Peyer's patch (tissue), 4 donors: ENCODE measurements around the gene OR4D6. TPM values are rescaled to one million over a fixed set of nuclear protein-coding genes. Genes with fewer than 3 reads are reported as not detected.
"Not testable (repeated sequence)": the region's sequence is repeated elsewhere in the genome, so short reads cannot be mapped to it uniquely, and the experiment has no call there.

ENCODE experiments used
- DNase-seq, 3 donors: peaks; one replicate each; pipeline ENCODE4 v3.0.0-alpha.2; 2017 to 2019
- H3K27ac ChIP-seq, 4 donors: fragments of 200-600 bp; sonication (generic); one replicate each; pipeline ENCODE4 v1.5.1; 2016 to 2019
- H3K27me3 ChIP-seq, 2 donors: fragments of 200-600 bp; sonication (generic); one replicate each; pipeline ENCODE4 v1.5.1; 2019
- H3K36me3 ChIP-seq, 3 donors: fragments of 200-600 bp; sonication (generic); one replicate each; pipeline ENCODE4 v1.5.1; 2016 to 2019
- H3K4me1 ChIP-seq, 4 donors: fragments of 200-600 bp; sonication (generic); one replicate each; pipeline ENCODE4 v1.5.1; 2016 to 2019
- H3K4me3 ChIP-seq, 4 donors: fragments of 200-600 bp; sonication (generic); 1 replicate in 3 of 4; 2 replicates in 1 of 4; pipeline ENCODE4 v1.5.1; 2016 to 2019; ENCODE audit warnings: mild to moderate bottlenecking in 1 of 4
- H3K9me3 ChIP-seq, 4 donors: fragments of 200-600 bp; sonication (generic); one replicate each; pipeline ENCODE4 v1.5.1; 2016 to 2019; ENCODE audit warnings: mild to moderate bottlenecking in 1 of 4
- CTCF ChIP-seq, 6 experiments: fragments of 450-650 bp in 4 of 6; fragments of 200-600 bp in 2 of 6; sonication (generic) in 1 of 6; IDR thresholded peaks; one replicate each; pipeline ENCODE4 v1.5.1; 2017 to 2019; ENCODE audit warnings: antibody characterized with exemption in 6 of 6, mild to moderate bottlenecking in 3 of 6, moderate library complexity in 1 of 6
- POLR2A ChIP-seq, 2 donors: fragments of 450-650 bp; IDR thresholded peaks; one replicate each; pipeline ENCODE4 v1.5.1; 2017; ENCODE audit warnings: antibody characterized with exemption in 2 of 2, mild to moderate bottlenecking in 2 of 2, moderate library complexity in 2 of 2
- total RNA-seq, 4 donors: library from RNA; depleted of rRNA; stranded (reverse); fragments of >200 nt; gene quantifications; one replicate each; pipeline ENCODE4 v1.1.0, GENCODE V29; 2016

Gene OR4D6
- total RNA-seq, 4 donors from 2014 or later, result not detected

- H3K27ac ChIP-seq, result no peak within 1 kb of the TSS
- no peaks in the 10 kb centered on the region for H3K4me1 ChIP-seq
- no peaks in the 10 kb centered on the region for H3K36me3 ChIP-seq
- no peak for DNase-seq
- TF ChIP-seq POLR2A (IDR thresholded peaks at IDR 0.05), result no peak
- TF ChIP-seq CTCF (IDR thresholded peaks at IDR 0.05), result no peak
- H3K9me3 ChIP-seq, result no peaks in the 10 kb centered on the region
- no peak within 1 kb of the TSS for H3K4me3 ChIP-seq
- no peaks in the 10 kb centered on the region for H3K27me3 ChIP-seq
These were observed 20.6 kb upstream of the OR4D6 start, which contains the start of gene OR5A1 for GRCh38 chr11:59436169-59436568. OR5A1 (plus strand) TSS chr11:59436469; CDS start chr11:59443169, 6,700 bp downstream.

- no peak overlapping the region for H3K27ac ChIP-seq
- H3K27me3 ChIP-seq, result no peaks in the 10 kb centered on the region
- no peak overlapping the region for H3K4me3 ChIP-seq
- no peaks in the 10 kb centered on the region for H3K36me3 ChIP-seq
- H3K9me3 ChIP-seq, result no peaks in the 10 kb centered on the region
- TF ChIP-seq POLR2A (IDR thresholded peaks at IDR 0.05) (no peak), CTCF (IDR thresholded peaks at IDR 0.05) (no peak)
- no peaks in the 10 kb centered on the region for H3K4me1 ChIP-seq
- DNase-seq, result no peak
These were observed 19.0 kb upstream of the OR4D6 start for GRCh38 chr11:59437770-59438169.

- DNase-seq, H3K27ac ChIP-seq: not testable (repeated sequence)
These were observed 11.1 kb upstream of the OR4D6 start for GRCh38 chr11:59445624-59446023.

GRCh38 chr11:59448484-59448883 lies 8.3 kb upstream of the OR4D6 start:
- no peaks in the 10 kb centered on the region for H3K36me3 ChIP-seq
- no peak for DNase-seq
- H3K9me3 ChIP-seq, result peaks cover 0 to 3% (median 0%) of the 10 kb centered on the region in 4 donors
- H3K27me3 ChIP-seq, result no peaks in the 10 kb centered on the region
- H3K4me1 ChIP-seq, result no peaks in the 10 kb centered on the region
- no peak overlapping the region for H3K27ac ChIP-seq
- no peak overlapping the region for H3K4me3 ChIP-seq
- TF ChIP-seq POLR2A (IDR thresholded peaks at IDR 0.05), result no peak
- no peak for TF ChIP-seq CTCF (IDR thresholded peaks at IDR 0.05)

More at GRCh38 chr11:59445624-59446023, 11.1 kb upstream of the OR4D6 start:
- not testable (repeated sequence) for H3K9me3 ChIP-seq, H3K4me3 ChIP-seq, H3K4me1 ChIP-seq, H3K36me3 ChIP-seq, H3K27me3 ChIP-seq

- H3K4me1 ChIP-seq, result no peaks in the 10 kb centered on the region
- no peak for TF ChIP-seq CTCF (IDR thresholded peaks at IDR 0.05)
- no peak for TF ChIP-seq POLR2A (IDR thresholded peaks at IDR 0.05)
- no peaks in the 10 kb centered on the region for H3K27me3 ChIP-seq
- H3K27ac ChIP-seq, result no peak overlapping the region
- H3K9me3 ChIP-seq, result no peaks in the 10 kb centered on the region
- no peaks in the 10 kb centered on the region for H3K36me3 ChIP-seq
- H3K4me3 ChIP-seq, result no peak overlapping the region
- DNase-seq, result no peak
These were observed 3.2 kb downstream of the OR4D6 start for GRCh38 chr11:59459916-59460315.

GRCh38 chr11:59463190-59463641 lies 6.5 kb downstream of the OR4D6 start:
- Histone ChIP-seq H3K9me3 (no peaks in the 10 kb centered on the region), H3K4me1 (no peaks in the 10 kb centered on the region), H3K4me3 (no peak overlapping the region), H3K27ac (no peak overlapping the region), H3K36me3 (no peaks in the 10 kb centered on the region), H3K27me3 (no peaks in the 10 kb centered on the region)
- no peak for DNase-seq
- TF ChIP-seq CTCF (IDR thresholded peaks at IDR 0.05) (no peak), POLR2A (IDR thresholded peaks at IDR 0.05) (no peak)
